GM12878 (cell line): ENCODE measurements around the gene DOCK2. TPM values are rescaled to one million over a fixed set of nuclear protein-coding genes. Genes with fewer than 3 reads are reported as not detected.

ENCODE experiments used
- BACH1 ChIP-seq: fragments of 450-650 bp; IDR thresholded peaks from 2 replicates; pipeline ENCODE4 v1.6.1; 2017; ENCODE audit warnings: mild to moderate bottlenecking, borderline replicate concordance
- E4F1 ChIP-seq: fragments of 450-650 bp; IDR thresholded peaks from 2 replicates; pipeline ENCODE4 v1.6.1; 2018; ENCODE audit warnings: borderline replicate concordance, mild to moderate bottlenecking; ENCODE audit not compliant: partially characterized antibody
- ESRRA ChIP-seq: IDR thresholded peaks from 2 replicates; pipeline ENCODE4 v1.6.1; 2012; ENCODE audit warnings: mild to moderate bottlenecking, low read length, improper control_type of control experiment
- NR2C1 ChIP-seq: fragments of 450-650 bp; IDR thresholded peaks from 2 replicates; pipeline ENCODE4 v1.6.1; 2017; ENCODE audit warnings: antibody characterized with exemption, mild to moderate bottlenecking, moderate library complexity
- SIX5 ChIP-seq: IDR thresholded peaks from 2 replicates; pipeline ENCODE4 v1.6.1; 2011; ENCODE audit warnings: mild to moderate bottlenecking, low read depth, low read length, moderate library complexity; ENCODE audit not compliant: severe bottlenecking
- STAT3 ChIP-seq: IDR thresholded peaks from 2 replicates; pipeline ENCODE4 v1.6.1; 2011; ENCODE audit warnings: low read depth, low read length, improper control_type of control experiment
- SUPT20H ChIP-seq: IDR thresholded peaks from 2 replicates; pipeline ENCODE4 v1.6.1; 2011; ENCODE audit warnings: low read depth, mild to moderate bottlenecking, low read length, moderate library complexity, borderline replicate concordance; ENCODE audit not compliant: control insufficient read depth
- USF2 ChIP-seq: IDR thresholded peaks from 2 replicates; pipeline ENCODE4 v1.6.1; 2011; ENCODE audit warnings: low read depth, low read length, improper control_type of control experiment, borderline replicate concordance
- ZZZ3 ChIP-seq: IDR thresholded peaks from 2 replicates; pipeline ENCODE4 v1.6.1; 2011; ENCODE audit warnings: low read depth; ENCODE audit not compliant: control insufficient read depth, insufficient read length
- polyA plus RNA-seq, 11 experiments: library from polyadenylated mRNA; depleted of rRNA in 4 of 11; unstranded in 6 of 11; stranded (reverse) in 5 of 11; fragments of >200 nt; fragmentation: Nextera tagmentation in 4 of 11; fragmentation: Illumina TruSeq in 1 of 11; extraction: Ambion mirVana in 4 of 11; extraction: Trizol in 1 of 11; gene quantifications; 1 replicate in 1 of 11; 2 replicates in 10 of 11; pipeline versions ENCODE4 v1.2.1 to v1.2.3, GENCODE V29; 2011 to 2016; ENCODE audit warnings: inconsistent platforms in 2 of 11, missing spikeins in 2 of 11, low read depth in 1 of 11
- total RNA-seq, 4 experiments: library from RNA; depleted of rRNA in 3 of 4; stranded (reverse); fragments of >200 nt in 3 of 4; fragmentation: Illumina TruSeq in 1 of 4; extraction: Trizol in 1 of 4; gene quantifications; 2 replicates each; pipeline versions ENCODE4 v1.2.1 to v1.2.3, GENCODE V29; 2013 to 2021
- TF ChIP-seq, protein P1 (sequence below): fragments of 450-650 bp; IDR thresholded peaks from 2 replicates; pipeline ENCODE4 v1.6.1; 2017; ENCODE audit warnings: borderline replicate concordance

Gene DOCK2
- total and polyA plus RNA-seq, 10 of the 15 experiments (the other 5 are each of a cell fraction or from before 2014, with no cell fraction given): 34.2 to 192 (median 118) TPM

DNA sequence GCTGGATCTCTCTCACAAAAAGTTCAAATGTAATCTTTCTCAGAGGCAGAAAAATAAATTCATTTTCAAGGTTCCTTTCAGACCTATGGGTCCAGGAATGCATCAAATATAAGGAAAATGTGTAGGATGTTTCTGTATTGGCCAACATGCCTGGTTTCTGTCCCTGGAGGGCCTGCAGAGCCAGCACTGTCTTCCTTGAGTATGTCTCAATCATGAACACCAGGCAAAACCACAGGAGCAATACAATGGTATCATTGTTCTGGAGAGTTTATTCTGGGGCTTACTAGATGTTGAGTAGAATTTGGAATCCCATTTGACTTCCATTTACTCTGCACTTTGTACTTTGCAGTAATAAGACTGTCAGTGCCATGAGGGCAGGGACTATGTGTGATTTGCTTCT lies 319.7 kb downstream of the DOCK2 start (continued):
- TF ChIP-seq ESRRA (no peak), STAT3 (no peak), NR2C1 (no peak), E4F1 (no peak), SUPT20H (no peak), USF2 (no peak), SIX5 (no peak), BACH1 (no peak), ZZZ3 (no peak)
- TF ChIP-seq, protein P1, sequence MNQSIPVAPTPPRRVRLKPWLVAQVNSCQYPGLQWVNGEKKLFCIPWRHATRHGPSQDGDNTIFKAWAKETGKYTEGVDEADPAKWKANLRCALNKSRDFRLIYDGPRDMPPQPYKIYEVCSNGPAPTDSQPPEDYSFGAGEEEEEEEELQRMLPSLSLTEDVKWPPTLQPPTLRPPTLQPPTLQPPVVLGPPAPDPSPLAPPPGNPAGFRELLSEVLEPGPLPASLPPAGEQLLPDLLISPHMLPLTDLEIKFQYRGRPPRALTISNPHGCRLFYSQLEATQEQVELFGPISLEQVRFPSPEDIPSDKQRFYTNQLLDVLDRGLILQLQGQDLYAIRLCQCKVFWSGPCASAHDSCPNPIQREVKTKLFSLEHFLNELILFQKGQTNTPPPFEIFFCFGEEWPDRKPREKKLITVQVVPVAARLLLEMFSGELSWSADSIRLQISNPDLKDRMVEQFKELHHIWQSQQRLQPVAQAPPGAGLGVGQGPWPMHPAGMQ: no peak
